Neural progenitor cell (in vitro differentiated cells): ENCODE measurements around the gene INPP5E.

Experiments
- EZH2 ChIP-seq: fragments of 200-600 bp; sonication (generic); IDR thresholded peaks from 2 replicates; pipeline ENCODE4 v1.6.1; 2017; ENCODE audit warnings: antibody characterized with exemption, mild to moderate bottlenecking, moderate library complexity
- EZH2phosphoT487 ChIP-seq: fragments of 200-600 bp; sonication (generic); IDR thresholded peaks from 2 replicates; pipeline ENCODE4 v1.6.1; 2017; ENCODE audit warnings: antibody characterized with exemption
- TF ChIP-seq, protein P1 (sequence below): fragments of 200-600 bp; sonication (generic); IDR thresholded peaks from 2 replicates; pipeline ENCODE4 v1.5.1; 2017; ENCODE audit warnings: antibody characterized with exemption, mild to moderate bottlenecking

DNA sequence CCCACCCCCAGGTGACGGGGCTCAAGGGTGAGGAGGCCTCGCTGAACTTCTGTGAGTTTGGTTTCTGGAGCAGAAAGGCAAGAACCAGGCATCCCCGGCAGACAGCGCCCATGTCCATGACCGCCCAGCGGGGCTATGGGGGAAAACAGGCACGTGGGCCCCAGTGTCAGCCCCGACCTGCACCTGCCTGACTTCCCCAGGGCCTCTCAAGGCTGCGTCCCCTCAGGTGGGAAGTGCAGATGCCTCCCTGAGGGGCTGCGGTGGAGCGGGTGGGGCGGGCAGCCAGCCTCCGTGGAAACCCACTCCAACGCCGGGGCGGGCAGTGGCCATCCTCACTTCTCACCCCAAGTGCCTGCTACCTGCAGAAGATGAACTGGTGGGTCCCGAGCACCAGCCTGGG, 59.3 kb downstream of the INPP5E start:
- TF ChIP-seq, protein P1, sequence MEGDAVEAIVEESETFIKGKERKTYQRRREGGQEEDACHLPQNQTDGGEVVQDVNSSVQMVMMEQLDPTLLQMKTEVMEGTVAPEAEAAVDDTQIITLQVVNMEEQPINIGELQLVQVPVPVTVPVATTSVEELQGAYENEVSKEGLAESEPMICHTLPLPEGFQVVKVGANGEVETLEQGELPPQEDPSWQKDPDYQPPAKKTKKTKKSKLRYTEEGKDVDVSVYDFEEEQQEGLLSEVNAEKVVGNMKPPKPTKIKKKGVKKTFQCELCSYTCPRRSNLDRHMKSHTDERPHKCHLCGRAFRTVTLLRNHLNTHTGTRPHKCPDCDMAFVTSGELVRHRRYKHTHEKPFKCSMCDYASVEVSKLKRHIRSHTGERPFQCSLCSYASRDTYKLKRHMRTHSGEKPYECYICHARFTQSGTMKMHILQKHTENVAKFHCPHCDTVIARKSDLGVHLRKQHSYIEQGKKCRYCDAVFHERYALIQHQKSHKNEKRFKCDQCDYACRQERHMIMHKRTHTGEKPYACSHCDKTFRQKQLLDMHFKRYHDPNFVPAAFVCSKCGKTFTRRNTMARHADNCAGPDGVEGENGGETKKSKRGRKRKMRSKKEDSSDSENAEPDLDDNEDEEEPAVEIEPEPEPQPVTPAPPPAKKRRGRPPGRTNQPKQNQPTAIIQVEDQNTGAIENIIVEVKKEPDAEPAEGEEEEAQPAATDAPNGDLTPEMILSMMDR: no peak
- TF ChIP-seq EZH2: no peak
- no peak for TF ChIP-seq EZH2phosphoT487
